HepG2 (cell line): ENCODE measurements around the gene LYRM4. TPM values are rescaled to one million over a fixed set of nuclear protein-coding genes. Genes with fewer than 3 reads are reported as not detected.

Experiments used
- CHCHD3 ChIP-seq: sonication (generic); formaldehyde crosslinking; IDR thresholded peaks from 2 replicates; pipeline ENCODE4 v1.8.0; 2022; ENCODE audit warnings: mild to moderate bottlenecking, missing genetic modification reagents, moderate library complexity
- CHD2 ChIP-seq: IDR thresholded peaks from 2 replicates; pipeline ENCODE4 v1.6.1; 2011; ENCODE audit warnings: low read depth, low read length, improper control_type of control experiment
- ELF4 ChIP-seq: sonication (generic); formaldehyde crosslinking; IDR thresholded peaks from 2 replicates; pipeline ENCODE4 v1.5.0; 2020; ENCODE audit warnings: missing genetic modification reagents, mild to moderate bottlenecking, moderate library complexity, borderline replicate concordance
- GABPA ChIP-seq, 2 experiments: IDR thresholded peaks; 2 replicates each; pipeline ENCODE4 v1.6.1; 2011 to 2016; ENCODE audit warnings: low read depth in 2 of 2, low read length in 1 of 2, missing biosample characterization in 1 of 2, missing genetic modification characterization in 1 of 2
- GATA4 ChIP-seq: sonication (generic); IDR thresholded peaks from 2 replicates; pipeline ENCODE4 v1.6.1; 2016; ENCODE audit warnings: antibody characterized with exemption, low read depth, borderline replicate concordance
- HIVEP1 ChIP-seq: sonication (generic); formaldehyde crosslinking; IDR thresholded peaks from 2 replicates; pipeline ENCODE4 v1.4.0; 2020; ENCODE audit warnings: mild to moderate bottlenecking, missing genetic modification reagents
- NFIB ChIP-seq: sonication (generic); formaldehyde crosslinking; IDR thresholded peaks from 2 replicates; pipeline ENCODE4 v1.9.0; 2021; ENCODE audit warnings: missing genetic modification reagents, mild to moderate bottlenecking, borderline replicate concordance
- NRL ChIP-seq: sonication (generic); formaldehyde crosslinking; IDR thresholded peaks from 2 replicates; pipeline ENCODE4 v1.5.0; 2020; ENCODE audit warnings: missing genetic modification reagents, mild to moderate bottlenecking, moderate library complexity, borderline replicate concordance
- ONECUT2 ChIP-seq: sonication (generic); formaldehyde crosslinking; IDR thresholded peaks from 2 replicates; pipeline ENCODE4 v1.4.0; 2020; ENCODE audit warnings: missing genetic modification reagents
- TARDBP ChIP-seq: sonication (generic); formaldehyde crosslinking; IDR thresholded peaks from 2 replicates; pipeline ENCODE4 v1.8.0; 2022; ENCODE audit warnings: mild to moderate bottlenecking, missing genetic modification reagents
- TMF1 ChIP-seq: sonication (generic); formaldehyde crosslinking; IDR thresholded peaks from 2 replicates; pipeline ENCODE4 v1.8.1; 2022; ENCODE audit warnings: low read depth, missing genetic modification reagents
- USF2 ChIP-seq, 2 experiments: sonication (generic) in 1 of 2; formaldehyde crosslinking in 1 of 2; IDR thresholded peaks; 2 replicates each; pipeline versions ENCODE4 v1.5.1 to v1.6.1; 2011 to 2020; ENCODE audit warnings: borderline replicate concordance in 1 of 2, low read depth in 1 of 2, low read length in 1 of 2, mild to moderate bottlenecking in 1 of 2, missing genetic modification reagents in 1 of 2, moderate library complexity in 1 of 2
- ZNF10 ChIP-seq: sonication (generic); formaldehyde crosslinking; IDR thresholded peaks from 2 replicates; pipeline ENCODE4 v1.4.0; 2020; ENCODE audit warnings: mild to moderate bottlenecking, low read depth, missing genetic modification reagents, borderline replicate concordance
- ZNF33B ChIP-seq: sonication (generic); formaldehyde crosslinking; IDR thresholded peaks from 2 replicates; pipeline ENCODE4 v1.5.1; 2020; ENCODE audit warnings: mild to moderate bottlenecking, missing genetic modification reagents
- ZNF350 ChIP-seq: sonication (generic); formaldehyde crosslinking; IDR thresholded peaks from 2 replicates; pipeline ENCODE4 v1.4.0; 2020; ENCODE audit warnings: mild to moderate bottlenecking, low read depth, missing genetic modification reagents, borderline replicate concordance
- ZNF576 ChIP-seq: sonication (generic); formaldehyde crosslinking; IDR thresholded peaks from 2 replicates; pipeline ENCODE4 v1.4.0; 2020; ENCODE audit warnings: mild to moderate bottlenecking, missing genetic modification reagents
- ZNF704 ChIP-seq: sonication (generic); formaldehyde crosslinking; IDR thresholded peaks from 2 replicates; pipeline ENCODE4 v1.8.1; 2023; ENCODE audit warnings: mild to moderate bottlenecking, inconsistent platforms, moderate library complexity, missing genetic modification reagents, borderline replicate concordance
- ZNF746 ChIP-seq: sonication (generic); formaldehyde crosslinking; IDR thresholded peaks from 2 replicates; pipeline ENCODE4 v1.8.0; 2022; ENCODE audit warnings: mild to moderate bottlenecking, missing genetic modification reagents
- ZNF850 ChIP-seq: sonication (generic); formaldehyde crosslinking; conservative IDR thresholded peaks from 2 replicates; pipeline ENCODE4 v1.9.0; 2021; ENCODE audit warnings: mild to moderate bottlenecking, missing genetic modification reagents
- ZSCAN30 ChIP-seq: sonication (generic); formaldehyde crosslinking; IDR thresholded peaks from 2 replicates; pipeline ENCODE4 v1.5.0; 2020; ENCODE audit warnings: mild to moderate bottlenecking, missing genetic modification reagents
- polyA plus RNA-seq, 8 experiments: library from polyadenylated mRNA; depleted of rRNA in 3 of 8; stranded (reverse) in 7 of 8; unstranded in 1 of 8; fragments of >200 nt; fragmentation: Illumina TruSeq in 4 of 8; extraction: Trizol in 4 of 8; gene quantifications; 2 replicates each; pipeline versions ENCODE4 v1.2.1 to v1.2.3, GENCODE V29; 2011 to 2016; ENCODE audit warnings: low read depth in 4 of 8, missing spikeins in 1 of 8, mixed read lengths in 1 of 8; ENCODE audit not compliant: insufficient read depth in 1 of 8
- total RNA-seq, 5 experiments: library from RNA; depleted of rRNA; stranded (reverse); fragments of >200 nt; fragmentation: Illumina TruSeq; extraction: Trizol; gene quantifications; 2 replicates each; pipeline ENCODE4 v1.2.3, GENCODE V29; 2016; ENCODE audit warnings: low read depth in 1 of 5

The LYRM4 gene
- total and polyA plus RNA-seq, 2 of the 13 experiments (the other 11 are each of a cell fraction or from before 2014, with no cell fraction given): 64.6 to 67.5 TPM

GRCh38 chr6:5059036-5059896 lies 201.5 kb downstream of the LYRM4 start (continued):
- TF ChIP-seq USF2 (IDR thresholded peaks at IDR 0.05; ENCODE audit: low read depth, low read length) (no peak), USF2 (CRISPR knock-in tag; IDR thresholded peaks at IDR 0.05; ENCODE audit: borderline replicate concordance) (no peak), ONECUT2 (CRISPR knock-in tag) (no peak; the same call in 1 of the 2 replicates), GABPA (IDR thresholded peaks at IDR 0.05; ENCODE audit: low read depth, low read length) (no peak), GABPA (CRISPR knock-in tag; IDR thresholded peaks at IDR 0.05; ENCODE audit: low read depth) (peak; percentile 61; the same call in 1 of the 2 replicates), ELF4 (0 out of 2 replicates have a peak, but pooled peaks have one; percentile 17), TARDBP (CRISPR knock-in tag) (peak; percentile 96), ZNF850 (no peak), CHD2 (no peak), NFIB (no peak), HIVEP1 (CRISPR knock-in tag) (no peak), ZSCAN30 (CRISPR knock-in tag) (no peak), ZNF10 (CRISPR knock-in tag) (no peak), NRL (no peak), ZNF746 (peak; percentile 29; the same call in 1 of the 2 replicates), ZNF704 (CRISPR knock-in tag) (no peak), CHCHD3 (no peak), TMF1 (CRISPR knock-in tag) (no peak), ZNF350 (CRISPR knock-in tag) (peak; percentile 69; the same call in 1 of the 2 replicates), ZNF33B (no peak), GATA4 (peak; percentile 77; the same call in 1 of the 2 replicates), ZNF576 (CRISPR knock-in tag) (no peak)
